Measurements from ENCODE around the gene PTPRD.
"Not testable (repeated sequence)": the region's sequence is repeated elsewhere in the genome, so short reads cannot be mapped to it uniquely, and the experiment has no call there.

PTPRD gene

GRCh38 chr9:8946461-8946860 lies 1666.3 kb downstream of the PTPRD start:
- DNase-seq = no peak

GRCh38 chr9:8943392-8943791 lies 1669.4 kb downstream of the PTPRD start:
- DNase-seq = no peak

- DNase-seq = no peak
These were observed 1672.2 kb downstream of the PTPRD start for GRCh38 chr9:8940650-8941049.

DNA sequence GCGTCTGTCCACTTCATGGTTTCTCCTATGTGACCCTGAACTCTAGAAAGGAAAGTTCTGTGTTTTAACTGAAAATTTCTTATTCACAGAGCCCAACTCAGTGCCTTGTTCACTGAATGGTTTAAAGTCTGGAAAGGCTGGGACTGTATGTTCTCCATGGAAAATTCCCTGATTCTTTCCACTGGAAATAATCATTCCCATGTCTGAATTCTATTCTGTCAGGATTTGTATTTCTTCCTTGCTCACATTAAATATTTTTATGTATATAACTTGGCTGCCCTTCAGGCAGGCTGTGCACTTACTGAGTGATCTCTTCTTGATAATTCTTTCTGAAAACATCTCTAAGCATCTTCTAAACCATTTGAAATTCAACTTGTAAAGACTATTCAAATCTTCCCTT lies 1686.3 kb downstream of the PTPRD start:
- no peak for DNase-seq

- no peak for DNase-seq
These were observed 1688.2 kb downstream of the PTPRD start for GRCh38 chr9:8924562-8924961.

DNA sequence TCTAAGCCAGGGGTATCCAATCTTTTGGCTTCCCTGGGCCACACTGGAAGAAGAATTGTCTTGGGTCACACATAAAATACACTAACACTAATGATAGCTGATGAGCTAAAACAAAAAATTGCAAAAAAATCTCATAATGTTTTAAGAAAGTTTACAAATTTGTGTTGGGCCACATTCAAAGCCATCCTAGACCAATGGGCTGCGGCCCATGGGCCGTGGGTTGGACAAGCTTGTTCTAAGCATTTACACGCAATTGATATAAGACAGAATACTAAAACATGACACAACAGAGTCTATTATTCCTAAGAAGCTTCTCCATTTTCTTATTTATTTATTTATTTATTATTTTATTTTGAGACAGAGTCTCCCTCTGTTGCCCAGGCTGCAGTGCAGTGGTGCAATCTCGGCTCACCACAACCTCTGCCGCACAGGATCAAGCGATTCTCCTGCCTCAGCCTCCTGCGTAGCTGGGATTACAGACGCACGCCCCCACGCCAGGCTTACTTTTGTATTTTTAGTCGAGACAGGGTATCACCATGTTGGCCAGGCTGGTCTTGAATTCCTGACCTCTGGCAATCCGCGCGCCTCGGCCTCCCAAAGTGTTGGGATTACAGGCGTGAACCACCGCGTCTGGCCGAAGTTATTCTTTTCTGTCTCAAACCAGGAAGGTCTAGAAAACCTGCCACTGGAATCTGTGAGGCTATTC lies 1692.2 kb downstream of the PTPRD start:
- DNase-seq = not testable (repeated sequence)

- no peak for DNase-seq
These were observed 1694.7 kb downstream of the PTPRD start for GRCh38 chr9:8917956-8918739.

DNA sequence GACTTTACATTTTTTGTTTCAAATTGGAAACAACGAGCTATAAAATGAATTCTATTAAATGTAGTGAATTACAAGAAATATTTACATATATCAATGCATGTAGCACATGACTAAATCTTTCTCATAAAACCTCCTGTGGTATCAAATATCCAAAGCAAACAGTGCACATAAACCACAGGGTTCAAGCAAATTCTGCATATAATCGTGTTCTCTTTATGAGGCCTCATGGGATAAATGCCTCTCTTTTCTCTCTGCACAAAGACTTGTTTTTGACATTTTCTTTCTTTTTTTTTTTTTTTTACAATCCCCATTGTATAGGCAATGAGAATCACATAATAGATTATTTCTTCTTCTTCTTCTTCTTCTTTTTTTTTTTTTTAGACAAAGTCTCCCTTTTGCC lies 1696.0 kb downstream of the PTPRD start:
- no peak for DNase-seq

GRCh38 chr9:8907868-8908267 lies 1704.9 kb downstream of the PTPRD start:
- no peak for DNase-seq

- DNase-seq = no peak
These were observed 1707.1 kb downstream of the PTPRD start for GRCh38 chr9:8905731-8906130.

DNA sequence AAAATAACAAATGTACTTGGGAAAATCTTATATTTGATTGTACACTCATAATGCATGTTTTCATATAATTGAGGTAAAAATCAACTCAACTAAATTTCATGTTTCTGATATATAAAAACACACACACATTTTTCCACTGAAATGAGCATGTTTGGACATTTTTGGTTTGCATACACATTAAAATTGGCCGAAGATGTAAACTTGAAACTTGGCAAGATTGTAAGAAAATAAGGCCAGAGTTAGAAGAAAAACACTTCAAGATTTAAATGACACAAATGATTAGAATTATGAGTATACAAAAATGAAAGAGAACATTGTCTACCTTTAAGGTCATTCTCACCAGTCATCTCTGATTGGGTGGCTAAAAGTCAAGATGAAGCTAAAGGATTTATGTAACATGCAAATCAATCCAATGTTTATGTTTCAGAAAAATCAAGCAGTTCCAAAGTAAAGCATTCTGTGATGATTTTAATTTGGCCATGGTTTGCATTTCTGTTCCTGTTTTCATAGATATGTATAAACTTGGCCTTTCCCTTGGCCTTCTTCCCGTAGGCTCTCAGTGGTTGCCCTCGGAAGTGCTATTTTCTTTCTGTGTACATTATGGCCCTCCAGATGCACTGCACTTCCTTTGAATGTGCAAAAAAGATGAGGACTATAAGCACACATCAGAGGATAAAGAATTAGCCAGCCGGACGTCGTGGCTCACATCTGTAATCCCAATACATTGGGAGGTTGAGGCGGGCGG lies 1707.9 kb downstream of the PTPRD start:
- DNase-seq = no peak

- DNase-seq = no peak
These were observed 1709.7 kb downstream of the PTPRD start for GRCh38 chr9:8903077-8903476.

- DNase-seq = no peak
These were observed 1711.7 kb downstream of the PTPRD start for GRCh38 chr9:8901146-8901545.

- DNase-seq = no peak
These were observed 1713.3 kb downstream of the PTPRD start for GRCh38 chr9:8899511-8899910.

- no peak for DNase-seq
These were observed 1717.0 kb downstream of the PTPRD start for GRCh38 chr9:8895861-8896224.

- no peak for DNase-seq
These were observed 1717.5 kb downstream of the PTPRD start for GRCh38 chr9:8895106-8895860.

DNA sequence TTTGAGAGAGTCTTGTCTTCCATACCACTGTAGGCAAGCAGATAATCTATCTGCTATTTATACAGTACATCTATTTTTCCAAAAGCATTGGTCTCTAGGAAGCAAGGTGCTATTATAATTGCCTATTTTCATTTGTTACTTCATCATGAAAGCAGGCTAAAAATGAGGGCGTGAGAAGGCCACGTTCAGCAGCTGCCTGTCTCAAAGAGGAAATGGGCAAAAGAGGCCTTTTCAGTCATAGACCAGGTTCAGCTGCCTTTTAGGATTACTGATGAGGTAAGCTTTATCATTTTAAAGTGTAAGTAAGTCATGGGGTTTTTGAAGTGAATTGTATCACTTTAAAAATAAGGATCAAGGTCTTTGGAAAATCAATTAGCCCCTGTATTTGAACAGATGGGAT lies 1722.1 kb downstream of the PTPRD start:
- no peak for DNase-seq

- DNase-seq = no peak
These were observed 1723.7 kb downstream of the PTPRD start for GRCh38 chr9:8889100-8889499.

- no peak for DNase-seq
These were observed 1724.2 kb downstream of the PTPRD start for GRCh38 chr9:8888591-8888990.

DNA sequence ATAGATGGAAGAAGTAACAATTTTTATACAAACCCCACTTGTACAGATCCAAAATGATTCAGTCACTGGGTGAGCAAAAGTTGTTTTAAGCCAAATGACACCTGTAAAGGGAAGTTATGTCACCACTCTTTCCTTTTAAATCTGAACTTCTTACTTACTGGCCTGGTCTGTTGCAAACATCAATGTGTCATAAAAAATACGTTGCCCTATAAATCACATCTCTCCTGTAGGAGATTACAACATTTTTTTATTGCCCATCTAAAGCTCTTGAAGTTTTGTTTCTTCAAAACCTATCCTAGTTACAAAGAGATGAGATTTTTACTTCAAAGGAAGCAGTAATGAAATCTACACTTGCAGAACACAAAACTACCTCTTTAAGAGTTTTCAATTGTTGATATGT lies 1725.4 kb downstream of the PTPRD start:
- DNase-seq = no peak

DNA sequence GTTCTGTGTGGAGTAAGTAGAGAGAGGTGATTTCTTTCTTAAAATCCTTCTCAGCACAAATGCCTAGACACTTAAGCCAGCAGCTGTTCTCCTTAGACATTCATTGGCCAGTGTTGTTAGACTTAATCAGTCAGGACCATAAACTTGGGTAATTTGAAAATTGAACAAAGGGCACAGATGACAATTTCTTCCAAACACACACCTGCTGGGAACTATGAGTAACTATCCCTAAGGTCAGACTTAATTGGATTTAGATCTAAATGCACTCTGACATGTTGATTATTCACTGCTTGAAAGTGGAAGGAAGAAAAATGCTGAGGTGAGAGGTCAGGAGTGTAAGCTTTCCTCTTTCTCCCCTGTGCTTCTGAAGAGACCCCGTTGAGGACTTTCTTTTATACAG lies 1729.5 kb downstream of the PTPRD start:
- no peak for DNase-seq

GRCh38 chr9:8880060-8880459 lies 1732.7 kb downstream of the PTPRD start:
- DNase-seq = no peak

- DNase-seq = no peak
These were observed 1733.5 kb downstream of the PTPRD start for GRCh38 chr9:8879284-8879683.

All from activated gamma-delta T cell (primary cell).